Psoas muscle (tissue), 8 donors: ENCODE results near the gene ARHGAP15. TPM values are rescaled to one million over a fixed set of nuclear protein-coding genes. Genes with fewer than 3 reads are reported as not detected.

Experiments used
- ATAC-seq, 4 donors: fragments of 200-7000 bp; cut with Tn5 transposase; one replicate each; pipeline ENCODE4 v1.9.1; 2020; ENCODE audit warnings: moderate library complexity in 3 of 4, mild to moderate bottlenecking in 2 of 4
- DNase-seq, 2 donors: peaks; one replicate each; pipeline ENCODE4 v3.0.0-alpha.2; 2020
- H3K27ac ChIP-seq: fragments of 200-600 bp; one replicate; pipeline ENCODE4 v1.8.0; 2022
- H3K27me3 ChIP-seq, 3 donors: fragments of 200-600 bp in 1 of 3; one replicate each; pipeline versions ENCODE4 v1.6.1 to v1.8.0; 2013 to 2022; ENCODE audit warnings: low read length in 2 of 3, mild to moderate bottlenecking in 2 of 3, moderate library complexity in 1 of 3; ENCODE audit not compliant: insufficient read depth in 3 of 3
- H3K36me3 ChIP-seq, 2 donors: fragments of 200-600 bp in 1 of 2; one replicate each; pipeline versions ENCODE4 v1.6.1 to v1.8.0; 2013 to 2022; ENCODE audit warnings: low read depth in 1 of 2, mild to moderate bottlenecking in 1 of 2, moderate library complexity in 1 of 2; ENCODE audit not compliant: insufficient read depth in 1 of 2
- H3K4me1 ChIP-seq: fragments of 200-600 bp; one replicate; pipeline ENCODE4 v1.8.0; 2022
- H3K4me3 ChIP-seq: fragments of 200-600 bp; one replicate; pipeline ENCODE4 v1.8.0; 2022; ENCODE audit warnings: mild to moderate bottlenecking
- H3K9me3 ChIP-seq: fragments of 200-600 bp; one replicate; pipeline ENCODE4 v1.8.0; 2022
- WGBS, 3 donors: extraction: QIAGEN DNeasy Blood & Tissue Kit; methylation state at CpG; one replicate each; pipeline versions ENCODE4 v1.1.6 to v1.1.7; 2013; 5-methylcytosine and 5-hydroxymethylcytosine counted together
- intact Hi-C, 2 donors: fragments of 100-400 bp; cut with DNase I; formaldehyde crosslinking; loops; one replicate each; pipeline versions ENCODE4 v1.11.0 to v1.14.2; 2022
- polyA plus RNA-seq, 3 donors: library from polyadenylated mRNA; stranded (reverse); fragments of 200-250 nt; gene quantifications; one replicate each; pipeline ENCODE4 v1.2.3, GENCODE V29; 2013
- total RNA-seq, 4 donors: library from RNA; stranded (reverse); fragmentation: NEBNext Ultra II Directional in 2 of 4; extraction: Animal tissue kit (Norgen Biotek cat#: 25700) in 2 of 4; gene quantifications; one replicate each; pipeline versions ENCODE4 v1.2.1 to v1.2.4, GENCODE V29; 2021 to 2023
- TF ChIP-seq, protein P1 (sequence below): fragments of 200-600 bp; IDR thresholded peaks from one replicate; pipeline ENCODE4 v1.8.0; 2022; ENCODE audit warnings: antibody characterized with exemption
- donor health status: healthy with polysubstance abuse.
- donor health status: DM: no; HTN: no; CAD: no; lungs with moderate emphysema.
- donor health status: Bipolar disorder and iron deficiency.
- donor health status: healthy.
- donor health status: DM: yes; HTN: yes; CAD: no.
- donor health status: DM: no; HTN: no; CAD: no.
- donor health status: DM: no; HTN: no; CAD: no.
- donor health status: DM: yes; HTN: yes; CAD: no.

Gene ARHGAP15
- total and polyA plus RNA-seq, 7 donors: 0.49 to 3.1 (median 0.95) TPM

DNA sequence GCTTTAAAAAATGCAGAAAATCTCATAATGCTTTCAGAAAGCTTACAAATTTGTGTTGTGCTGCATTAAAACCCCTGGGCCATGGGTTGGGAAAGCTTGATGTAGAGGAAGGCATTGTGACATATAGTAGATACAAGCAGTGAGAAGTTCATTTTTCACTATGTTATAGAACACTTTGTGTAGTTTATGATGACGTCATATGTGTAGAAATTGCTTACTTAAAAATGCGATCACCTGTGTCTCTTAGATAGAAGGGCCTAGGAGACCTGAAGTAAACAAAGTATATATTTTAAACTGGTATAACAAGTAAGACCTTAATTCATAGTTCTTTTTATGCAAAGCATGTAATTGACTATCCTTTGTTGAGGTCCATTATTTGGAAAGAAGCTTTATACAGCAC, 393.5 kb downstream of the ARHGAP15 start:
- H3K4me3 ChIP-seq: no peak overlapping the region
- no peak for ATAC-seq
- 91 to 93% (median 91%) methylated on average over 2 of the region's 2 CpGs for WGBS, 3 donors
- intact Hi-C loops: no loop called here
- no peaks in the 10 kb centered on the region for H3K4me1 ChIP-seq
- no peaks in the 10 kb centered on the region for H3K27me3 ChIP-seq
- DNase-seq: no peak
- H3K27ac ChIP-seq: no peak overlapping the region
- no peaks in the 10 kb centered on the region for H3K9me3 ChIP-seq
- TF ChIP-seq, protein P1, sequence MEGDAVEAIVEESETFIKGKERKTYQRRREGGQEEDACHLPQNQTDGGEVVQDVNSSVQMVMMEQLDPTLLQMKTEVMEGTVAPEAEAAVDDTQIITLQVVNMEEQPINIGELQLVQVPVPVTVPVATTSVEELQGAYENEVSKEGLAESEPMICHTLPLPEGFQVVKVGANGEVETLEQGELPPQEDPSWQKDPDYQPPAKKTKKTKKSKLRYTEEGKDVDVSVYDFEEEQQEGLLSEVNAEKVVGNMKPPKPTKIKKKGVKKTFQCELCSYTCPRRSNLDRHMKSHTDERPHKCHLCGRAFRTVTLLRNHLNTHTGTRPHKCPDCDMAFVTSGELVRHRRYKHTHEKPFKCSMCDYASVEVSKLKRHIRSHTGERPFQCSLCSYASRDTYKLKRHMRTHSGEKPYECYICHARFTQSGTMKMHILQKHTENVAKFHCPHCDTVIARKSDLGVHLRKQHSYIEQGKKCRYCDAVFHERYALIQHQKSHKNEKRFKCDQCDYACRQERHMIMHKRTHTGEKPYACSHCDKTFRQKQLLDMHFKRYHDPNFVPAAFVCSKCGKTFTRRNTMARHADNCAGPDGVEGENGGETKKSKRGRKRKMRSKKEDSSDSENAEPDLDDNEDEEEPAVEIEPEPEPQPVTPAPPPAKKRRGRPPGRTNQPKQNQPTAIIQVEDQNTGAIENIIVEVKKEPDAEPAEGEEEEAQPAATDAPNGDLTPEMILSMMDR: no peak
- no peaks in the 10 kb centered on the region for H3K36me3 ChIP-seq

- Histone ChIP-seq H3K4me3 (no peak overlapping the region), H3K36me3 (no peaks in the 10 kb centered on the region), H3K4me1 (no peaks in the 10 kb centered on the region), H3K27me3 (no peaks in the 10 kb centered on the region), H3K9me3 (no peaks in the 10 kb centered on the region), H3K27ac (no peak overlapping the region)
- WGBS, 3 donors: 8 to 30% (median 23%) methylated on average over 2 of the region's 2 CpGs
- TF ChIP-seq, protein P1: no peak
- ATAC-seq (no peak), DNase-seq (no peak)
- intact Hi-C loops: no loop called here
Observed at GRCh38 chr2:143524119-143524553, 394.9 kb downstream of the ARHGAP15 start.

DNA sequence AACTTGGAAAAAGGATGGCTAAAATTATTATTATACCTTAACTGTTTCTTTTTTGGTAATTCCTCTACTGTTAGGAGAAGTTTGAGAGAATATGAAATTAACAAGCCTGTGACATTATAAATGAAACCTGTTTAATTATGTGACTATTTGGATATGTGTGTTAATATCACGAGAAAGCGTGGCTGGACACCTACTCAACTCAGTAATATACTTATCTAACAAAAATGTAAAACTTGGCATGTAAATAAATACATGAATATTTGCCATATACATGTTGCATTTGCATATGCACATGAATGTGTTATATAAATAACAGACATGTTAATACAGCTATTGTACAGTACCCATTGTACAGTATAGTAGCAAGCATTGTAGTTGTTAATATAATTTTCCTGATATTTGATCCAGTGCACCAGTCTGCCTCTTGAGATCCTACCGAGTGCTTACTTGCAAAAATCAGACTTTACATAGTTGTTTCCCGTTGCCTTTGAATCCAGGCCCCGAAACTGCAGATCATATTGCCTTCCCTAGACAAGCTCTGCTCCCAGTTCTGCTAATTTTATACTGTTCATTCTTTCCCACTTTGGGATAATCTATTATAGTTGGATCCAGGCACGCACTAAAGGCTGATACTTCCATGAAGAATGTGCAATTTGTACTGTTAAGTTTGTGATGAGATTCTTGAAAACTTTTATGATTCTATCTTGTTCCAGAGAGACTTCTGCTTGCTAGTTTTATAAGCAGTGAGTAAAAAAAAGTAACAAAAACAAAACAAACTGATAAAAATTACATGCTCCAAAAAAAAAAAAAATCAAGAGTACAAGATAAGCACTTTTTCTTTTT, 395.6 kb downstream of the ARHGAP15 start:
- WGBS, 3 donors: 40 to 50% (median 42%) methylated on average over 6 of the region's 6 CpGs
- DNase-seq: no peak
- Histone ChIP-seq H3K4me1 (no peaks in the 10 kb centered on the region), H3K27me3 (no peaks in the 10 kb centered on the region), H3K4me3 (no peak overlapping the region), H3K27ac (no peak overlapping the region), H3K9me3 (no peaks in the 10 kb centered on the region), H3K36me3 (no peaks in the 10 kb centered on the region)
- ATAC-seq: no peak
- TF ChIP-seq, protein P1: no peak
- intact Hi-C loops: no loop called here

- no peak for DNase-seq
- H3K27ac ChIP-seq: peak overlapping the region; percentile 17
Observed at GRCh38 chr2:143525402-143525860, 396.2 kb downstream of the ARHGAP15 start.

More at GRCh38 chr2:143525402-143525860, 396.2 kb downstream of the ARHGAP15 start:
- ATAC-seq: no peak
- Histone ChIP-seq H3K4me1 (no peaks in the 10 kb centered on the region), H3K9me3 (no peaks in the 10 kb centered on the region), H3K4me3 (no peak overlapping the region), H3K27me3 (no peaks in the 10 kb centered on the region), H3K36me3 (no peaks in the 10 kb centered on the region)
- 18 to 39% (median 25%) methylated on average over 2 of the region's 2 CpGs for WGBS, 3 donors
- intact Hi-C loops: no loop called here
- TF ChIP-seq, protein P1: no peak
